GM19372 (cell line): Measurements from ENCODE around the gene PCNT.
"Not testable (repeated sequence)": the region's sequence is repeated elsewhere in the genome, so short reads cannot be mapped to it uniquely, and the experiment has no call there.

Experiments used
- ATAC-seq: cut with Tn5 transposase; IDR thresholded peaks from one replicate; pipeline ENCODE4 v1.9.1; 2021; ENCODE audit warnings: mild to moderate bottlenecking, low read depth, moderate library complexity; ENCODE audit not compliant: unreplicated experiment

Gene PCNT

GRCh38 chr21:46397211-46397905 is 73.4 kb downstream of the PCNT start:
- no peak for ATAC-seq

GRCh38 chr21:46397993-46398392 is 74.0 kb downstream of the PCNT start:
- ATAC-seq, result no peak

DNA sequence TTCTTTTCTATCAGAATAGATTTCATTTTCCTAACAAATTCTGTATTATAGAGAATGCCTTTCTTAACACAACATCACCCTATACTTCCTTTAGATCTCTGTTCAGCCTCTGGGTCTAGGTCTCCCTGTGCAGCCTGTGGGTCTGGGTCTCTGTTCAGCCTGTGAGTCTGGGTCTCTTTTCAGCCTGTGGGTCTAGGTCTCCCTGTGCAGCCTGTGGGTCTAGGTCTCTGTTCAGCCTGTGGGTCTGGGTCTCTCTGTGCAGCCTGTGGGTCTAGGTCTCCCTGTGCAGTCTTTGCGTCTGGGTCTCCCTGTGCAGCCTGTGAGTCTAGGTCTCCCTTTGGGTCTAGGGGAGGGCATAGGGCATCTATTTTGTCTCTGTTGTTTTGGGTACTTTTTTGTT is 75.2 kb downstream of the PCNT start:
- ATAC-seq, result no peak

- ATAC-seq, result no peak
Measured at GRCh38 chr21:46399686-46400085, 75.7 kb downstream of the PCNT start.

DNA sequence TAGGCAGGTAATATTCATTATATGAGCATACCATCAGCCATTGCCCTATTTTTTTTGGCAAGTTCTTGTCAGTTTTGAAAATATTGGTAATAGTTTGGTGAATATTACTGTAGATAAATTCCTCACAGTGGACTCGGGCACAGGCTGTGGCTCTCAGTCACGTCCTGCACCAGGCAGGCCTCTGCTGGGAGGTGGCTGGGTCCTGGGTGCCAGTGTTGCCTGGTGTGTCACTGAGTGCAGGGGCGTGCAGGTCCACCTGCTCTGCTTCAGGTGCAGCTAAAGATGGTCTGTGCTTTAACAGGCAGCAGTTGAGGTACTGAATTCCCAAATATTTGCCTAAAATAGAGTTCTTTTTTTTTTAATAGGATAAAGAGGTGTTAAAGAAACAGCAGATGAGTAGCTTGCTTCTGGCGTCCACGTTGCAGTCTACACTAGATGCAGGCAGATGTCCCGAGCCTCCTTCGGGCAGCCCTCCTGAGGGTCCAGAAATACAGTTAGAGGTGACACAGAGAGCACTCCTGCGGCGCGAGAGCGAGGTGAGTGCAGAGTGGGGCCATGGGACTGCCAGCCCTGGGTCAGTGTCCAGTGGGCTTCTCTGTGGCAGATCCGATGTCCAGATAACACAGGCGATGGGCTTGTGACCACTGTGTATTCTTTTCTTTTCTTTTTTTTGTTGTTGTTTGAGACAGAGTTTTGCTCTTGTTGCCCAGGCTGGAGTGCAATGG is 77.4 kb downstream of the PCNT start:
- no peak for ATAC-seq

DNA sequence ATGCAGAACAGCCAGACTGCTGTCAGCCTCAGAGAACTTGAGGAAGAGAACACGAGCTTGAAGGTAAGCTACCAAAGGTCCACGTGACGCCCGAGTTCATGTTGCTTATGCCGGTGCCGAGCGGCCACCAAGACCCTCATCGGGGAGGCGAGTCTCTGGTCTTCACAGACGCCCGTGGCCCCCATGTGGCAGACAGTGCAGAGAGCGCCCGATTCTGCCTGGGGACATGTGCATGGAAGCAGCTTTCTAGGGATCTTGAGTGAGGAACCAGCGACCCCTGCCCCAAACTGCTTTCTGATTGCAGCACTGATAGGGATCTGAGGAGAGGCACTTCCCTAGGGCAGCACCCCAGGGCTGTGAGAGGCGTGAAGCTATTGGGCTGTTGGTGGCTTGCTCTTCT is 78.5 kb downstream of the PCNT start:
- no peak for ATAC-seq

DNA sequence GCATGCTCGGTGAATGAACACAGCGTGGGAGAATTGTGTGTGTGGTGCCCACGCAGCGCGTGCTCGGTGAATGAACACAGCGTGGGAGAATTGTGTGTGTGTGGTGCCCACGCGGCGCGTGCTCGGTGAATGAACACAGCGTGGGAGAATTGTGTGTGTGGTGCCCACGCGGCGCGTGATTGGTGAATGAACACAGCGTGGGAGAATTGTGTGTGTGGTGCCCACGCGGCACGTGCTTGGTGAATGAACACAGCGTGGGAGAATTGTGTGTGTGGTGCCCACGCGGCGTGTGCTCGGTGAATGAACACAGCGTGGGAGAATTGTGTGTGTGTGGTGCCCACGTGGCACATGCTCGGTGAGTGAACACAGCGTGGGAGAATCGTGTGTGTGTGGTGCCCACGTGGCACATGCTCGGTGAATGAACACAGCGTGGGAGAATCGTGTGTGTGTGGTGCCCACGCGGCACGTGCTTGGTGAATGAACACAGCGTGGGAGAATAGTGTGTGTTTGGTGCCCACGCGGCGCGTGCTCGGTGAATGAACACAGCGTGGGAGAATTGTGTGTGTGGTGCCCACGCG is 79.4 kb downstream of the PCNT start:
- not testable (repeated sequence) for ATAC-seq

- no peak for ATAC-seq
Measured at GRCh38 chr21:46404306-46404705, 80.3 kb downstream of the PCNT start.

DNA sequence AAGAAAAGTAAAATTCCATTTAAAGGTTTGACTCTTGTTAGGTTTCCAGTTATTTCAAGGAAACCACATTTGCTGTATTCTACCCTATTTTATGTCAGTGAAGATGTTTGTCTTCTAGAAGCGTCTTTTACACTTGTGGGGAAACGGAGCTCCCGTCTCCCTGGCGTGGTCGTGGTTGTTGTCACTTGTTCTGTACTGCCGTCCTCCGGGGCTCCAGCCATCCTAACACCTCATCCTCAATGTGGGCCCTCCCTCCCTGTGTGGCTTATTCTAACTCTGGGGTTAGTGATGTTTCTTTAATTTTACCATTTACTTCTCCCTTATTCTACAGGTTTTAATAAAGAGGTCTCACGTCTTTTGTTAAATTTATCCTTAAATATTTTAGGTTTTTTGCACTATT is 82.0 kb downstream of the PCNT start:
- ATAC-seq, result no peak

- ATAC-seq, result no peak
Measured at GRCh38 chr21:46409641-46410406, 85.9 kb downstream of the PCNT start.

DNA sequence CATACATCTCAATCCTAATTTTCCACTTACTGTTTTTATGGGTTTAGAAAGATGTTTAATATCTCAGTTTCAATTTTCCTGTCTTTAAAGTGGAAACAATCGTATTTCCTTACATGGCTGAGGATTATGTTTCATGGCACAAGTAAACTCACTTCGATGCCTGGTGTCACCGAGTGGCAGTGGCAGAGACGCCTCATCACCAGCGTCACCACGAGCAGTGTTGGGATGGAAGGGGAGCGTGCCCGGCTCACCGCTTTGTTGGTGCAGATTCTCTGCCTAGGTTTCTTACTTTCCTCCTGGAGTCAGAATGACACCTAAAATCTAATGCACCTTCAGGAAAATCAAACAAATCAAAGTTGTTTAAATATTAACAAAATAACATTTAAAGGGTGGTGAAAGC is 86.6 kb downstream of the PCNT start:
- no peak for ATAC-seq

DNA sequence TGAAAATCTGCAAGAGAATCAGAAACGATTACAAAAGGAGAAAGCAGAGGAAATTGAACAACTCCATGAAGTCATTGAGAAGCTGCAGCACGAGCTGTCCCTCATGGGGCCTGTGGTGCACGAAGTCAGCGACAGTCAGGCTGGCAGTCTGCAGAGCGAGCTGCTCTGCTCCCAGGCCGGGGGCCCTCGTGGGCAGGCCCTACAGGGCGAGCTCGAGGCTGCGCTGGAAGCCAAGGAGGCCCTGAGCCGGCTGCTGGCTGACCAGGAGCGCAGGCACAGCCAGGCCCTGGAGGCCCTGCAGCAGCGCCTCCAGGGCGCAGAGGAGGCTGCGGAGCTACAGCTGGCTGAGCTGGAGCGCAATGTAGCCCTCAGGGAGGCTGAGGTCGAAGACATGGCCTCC is 87.3 kb downstream of the PCNT start:
- ATAC-seq, result no peak

GRCh38 chr21:46411691-46412090 is 87.7 kb downstream of the PCNT start:
- no peak for ATAC-seq

GRCh38 chr21:46412521-46413364 is 88.8 kb downstream of the PCNT start:
- ATAC-seq, result no peak

DNA sequence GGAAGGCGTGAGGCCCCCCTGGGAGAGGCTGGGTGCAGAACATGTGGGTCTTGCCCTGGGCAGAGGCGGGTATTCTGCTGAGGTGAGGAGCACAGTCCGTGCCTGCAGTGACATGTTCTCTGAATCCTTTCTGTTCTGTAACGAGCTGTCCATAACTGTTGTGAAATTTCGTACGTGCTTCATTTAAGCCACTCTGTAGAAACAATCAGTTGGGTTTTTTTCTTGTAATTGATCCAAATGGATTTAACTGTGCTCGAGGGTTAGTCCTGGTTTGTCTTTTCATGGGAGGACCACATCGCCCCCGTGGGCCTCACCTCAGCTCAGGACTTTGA is 89.4 kb downstream of the PCNT start:
- no peak for ATAC-seq

GRCh38 chr21:46414965-46415275 is 91.0 kb downstream of the PCNT start:
- ATAC-seq, result no peak

DNA sequence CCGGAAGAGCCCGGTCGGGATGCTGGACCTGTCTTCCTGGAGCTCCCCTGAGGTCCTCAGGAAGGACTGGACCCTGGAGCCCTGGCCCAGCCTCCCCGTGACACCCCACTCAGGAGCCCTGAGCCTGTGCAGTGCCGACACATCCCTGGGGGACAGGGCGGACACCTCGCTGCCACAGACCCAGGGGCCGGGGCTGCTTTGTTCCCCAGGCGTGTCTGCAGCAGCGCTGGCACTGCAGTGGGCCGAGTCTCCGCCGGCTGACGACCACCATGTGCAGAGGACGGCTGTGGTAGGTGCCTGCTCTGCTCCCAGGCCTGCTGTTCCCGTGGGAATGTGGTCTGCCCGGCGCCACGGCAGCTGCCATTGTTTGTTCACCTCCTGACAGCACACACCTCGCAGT is 92.6 kb downstream of the PCNT start:
- ATAC-seq, result no peak

GRCh38 chr21:46418265-46418946 is 94.5 kb downstream of the PCNT start:
- no peak for ATAC-seq

DNA sequence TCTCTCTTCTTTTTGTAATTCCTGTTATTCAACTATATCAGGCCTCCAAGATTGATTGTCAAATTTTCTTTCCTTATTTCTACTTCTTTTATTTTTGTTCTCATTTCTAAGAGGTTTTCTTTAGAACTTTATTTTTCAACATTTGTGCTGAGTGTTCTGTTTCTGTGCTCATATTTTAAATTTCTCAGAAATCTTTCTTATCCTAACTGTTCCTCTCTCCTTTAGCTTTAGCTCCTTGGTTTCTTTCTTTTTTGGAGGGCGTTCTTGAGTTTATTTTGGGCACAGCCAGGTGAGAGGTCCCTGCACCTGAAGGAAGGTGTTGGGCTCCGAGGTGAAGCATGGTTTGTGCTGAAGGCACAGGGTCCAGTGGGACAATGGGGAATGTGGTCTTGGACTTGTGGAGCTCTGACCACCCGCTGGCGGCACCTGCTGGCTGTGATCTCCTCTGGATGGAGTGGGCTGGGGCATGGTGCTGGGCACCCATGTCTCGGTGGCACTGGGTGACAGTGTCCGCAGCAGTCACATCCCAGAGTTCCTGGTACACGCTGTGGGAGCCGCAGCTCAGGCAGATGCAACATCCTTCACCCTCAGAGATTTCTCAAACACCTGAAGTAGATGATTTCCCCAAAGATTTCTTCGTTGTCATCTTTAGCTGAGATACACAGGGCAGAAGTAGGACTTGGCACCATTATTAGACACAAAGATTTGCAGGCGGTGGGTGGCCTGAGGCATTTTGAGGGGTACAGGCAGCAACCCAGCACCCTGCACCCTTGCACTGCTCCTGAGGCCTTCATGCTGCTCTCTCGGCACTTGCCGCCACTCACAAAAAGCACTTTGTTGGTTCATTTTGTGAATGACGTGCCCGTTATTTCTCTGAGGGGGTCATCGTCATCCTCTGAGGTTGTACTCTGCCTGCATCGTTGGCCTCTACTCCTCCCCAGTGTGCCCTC is 96.6 kb downstream of the PCNT start:
- ATAC-seq, result no peak
